Measurements from ENCODE around the gene LRRC63. TPM values are rescaled to one million over a fixed set of nuclear protein-coding genes. Genes with fewer than 3 reads are reported as not detected.

Gene LRRC63
- total RNA-seq, result not detected in 2 replicates

GRCh38 chr13:46211483-46212351 lies at the start of gene LRRC63:
LRRC63 (plus strand) TSS chr13:46211928; CDS start chr13:46213035, 1,107 bp downstream.

GRCh38 chr13:46181840-46182490 lies 29.8 kb upstream of the LRRC63 start, which contains the start of gene LCP1:
LCP1 (minus strand) TSS chr13:46182177; CDS start chr13:46159662, 22,515 bp downstream.

Other genes with a start within 250 kb of the LRRC63 start
- gene ZC3H13, start 159.2 kb upstream of the LRRC63 start, total RNA-seq, result 12.2 and 12.4 TPM in 2 replicates
- not detected in 2 replicates for gene CPB2, start 106.9 kb upstream of the LRRC63 start, total RNA-seq
- gene LCP1, start 29.8 kb upstream of the LRRC63 start, total RNA-seq, result 0.06 and 1.4 TPM in 2 replicates
- 0.12 and 0.64 TPM in 2 replicates for gene RUBCNL, start 175.3 kb downstream of the LRRC63 start, total RNA-seq

All from cardiac ventricle fibroblast (primary cell).